HG03432 (cell line): ENCODE results near the gene SNRPD3.
"Not testable (repeated sequence)": the region's sequence is repeated elsewhere in the genome, so short reads cannot be mapped to it uniquely, and the experiment has no call there.

ENCODE experiments used
- ATAC-seq: cut with Tn5 transposase; IDR thresholded peaks from one replicate; pipeline ENCODE4 v1.9.1; 2021; ENCODE audit warnings: mild to moderate bottlenecking, moderate library complexity; ENCODE audit not compliant: unreplicated experiment

SNRPD3 gene

DNA sequence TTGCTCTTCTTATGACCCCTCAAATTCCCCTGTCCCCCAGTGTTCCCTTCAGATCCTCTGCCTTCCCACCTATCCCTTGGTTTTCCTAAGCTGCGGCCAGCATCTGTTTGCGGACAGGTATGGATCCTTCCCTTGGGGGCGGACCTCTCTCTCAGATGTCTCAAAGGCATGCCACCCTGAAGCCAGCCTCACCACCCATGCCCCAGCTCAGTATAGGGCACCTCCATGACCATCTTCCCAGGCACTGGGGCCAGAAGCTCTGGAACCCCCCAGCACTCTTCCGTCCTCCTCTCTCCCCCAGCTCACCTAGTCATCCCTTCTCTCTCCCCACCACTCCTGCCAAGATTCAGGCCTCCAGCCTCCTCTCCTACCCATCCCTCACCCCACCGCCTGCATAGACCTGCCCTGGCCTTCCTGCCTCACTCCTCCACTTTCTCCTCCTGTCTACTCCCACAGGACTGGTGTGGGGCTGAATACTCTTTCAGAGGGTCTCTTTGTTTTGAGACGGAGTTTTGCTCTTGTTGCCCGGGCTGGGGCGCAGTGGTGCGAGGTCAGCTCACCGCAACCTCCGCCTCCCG is 34.9 kb downstream of the SNRPD3 start:
- ATAC-seq: no peak

DNA sequence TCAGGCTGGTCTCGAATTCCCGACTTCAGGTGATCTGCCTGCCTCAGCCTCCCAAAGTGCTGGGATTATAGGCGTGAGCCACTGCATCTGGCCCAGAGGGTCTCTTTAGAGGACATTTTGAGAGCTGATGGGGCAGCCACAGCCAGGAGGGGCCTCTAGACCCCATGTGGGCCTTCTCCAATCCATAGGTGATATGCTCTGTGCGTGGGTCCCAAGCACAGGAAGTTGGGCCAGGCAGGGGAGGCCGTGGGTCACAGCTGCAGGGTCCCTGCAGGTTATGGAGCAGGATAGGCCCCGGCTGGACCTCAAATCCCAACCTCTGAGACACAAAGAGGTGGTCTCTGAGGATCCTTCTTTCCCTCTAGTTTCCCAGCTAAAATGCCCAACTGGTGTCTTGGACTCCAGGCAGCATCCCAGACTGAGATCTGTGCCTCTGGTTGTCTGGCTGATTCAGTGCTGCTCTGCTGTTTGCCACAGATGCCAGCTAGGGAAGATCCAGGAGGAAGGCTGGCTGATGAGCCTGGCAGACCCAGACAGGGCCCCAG is 35.6 kb downstream of the SNRPD3 start:
- no peak for ATAC-seq

GRCh38 chr22:24592058-24592850 is 36.5 kb downstream of the SNRPD3 start:
- peak; percentile 11 for ATAC-seq

DNA sequence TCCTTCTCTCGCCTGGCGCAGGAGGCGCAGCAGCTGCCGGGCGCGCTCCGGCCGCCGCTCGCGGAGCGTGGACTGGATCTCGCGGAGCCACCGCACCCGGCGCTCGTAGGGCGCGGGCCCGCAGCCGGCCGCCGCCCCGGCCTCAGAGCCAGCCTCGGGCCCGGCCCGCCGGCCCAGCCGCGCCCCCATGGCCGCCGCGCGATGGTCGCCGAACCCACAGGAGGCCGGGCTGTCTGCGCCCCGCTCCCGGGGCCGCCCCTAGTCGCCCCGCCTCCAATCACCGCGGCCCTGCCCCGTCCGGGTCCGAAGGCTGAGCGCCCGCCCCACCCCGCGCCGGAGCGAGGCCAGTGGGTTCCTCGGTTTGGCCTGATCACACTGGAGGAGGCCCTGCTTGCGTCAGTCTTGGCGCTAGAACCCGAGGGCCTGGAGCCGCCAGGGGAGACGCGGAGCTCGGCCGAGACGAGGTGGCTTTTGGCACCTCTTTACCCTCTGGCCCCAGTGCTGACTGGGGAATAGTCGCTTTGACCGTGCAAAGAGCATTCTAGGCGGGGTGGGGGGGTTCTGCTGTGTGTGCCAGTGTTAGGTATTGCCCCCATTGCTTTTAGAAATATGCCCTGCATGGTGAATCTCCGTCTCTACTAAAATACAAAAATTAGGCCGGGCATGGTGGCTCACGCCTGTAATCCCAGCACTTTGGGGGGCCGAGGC is 37.2 kb downstream of the SNRPD3 start, which contains the start of gene LRRC75B:
Gene LRRC75B, minus strand, starts transcription at position 223 of the 708 bp plus-strand sequence. Its CDS starts 34 bp downstream, at position 189.
- peak; percentile 77 for ATAC-seq

DNA sequence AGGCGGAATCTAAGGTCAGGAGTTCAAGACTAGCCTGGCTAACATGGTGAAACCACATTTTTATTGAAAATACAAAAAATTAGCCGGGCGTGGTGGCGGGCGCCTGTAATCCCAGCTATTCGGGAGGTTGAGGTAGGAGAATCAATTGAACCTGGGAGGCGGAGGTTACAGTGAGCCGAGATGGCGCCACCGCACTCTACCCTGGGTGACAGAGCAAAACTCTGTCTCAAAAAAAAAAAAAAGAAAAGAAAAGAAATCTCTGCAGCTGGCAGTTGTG is 37.7 kb downstream of the SNRPD3 start:
- not testable (repeated sequence) for ATAC-seq

DNA sequence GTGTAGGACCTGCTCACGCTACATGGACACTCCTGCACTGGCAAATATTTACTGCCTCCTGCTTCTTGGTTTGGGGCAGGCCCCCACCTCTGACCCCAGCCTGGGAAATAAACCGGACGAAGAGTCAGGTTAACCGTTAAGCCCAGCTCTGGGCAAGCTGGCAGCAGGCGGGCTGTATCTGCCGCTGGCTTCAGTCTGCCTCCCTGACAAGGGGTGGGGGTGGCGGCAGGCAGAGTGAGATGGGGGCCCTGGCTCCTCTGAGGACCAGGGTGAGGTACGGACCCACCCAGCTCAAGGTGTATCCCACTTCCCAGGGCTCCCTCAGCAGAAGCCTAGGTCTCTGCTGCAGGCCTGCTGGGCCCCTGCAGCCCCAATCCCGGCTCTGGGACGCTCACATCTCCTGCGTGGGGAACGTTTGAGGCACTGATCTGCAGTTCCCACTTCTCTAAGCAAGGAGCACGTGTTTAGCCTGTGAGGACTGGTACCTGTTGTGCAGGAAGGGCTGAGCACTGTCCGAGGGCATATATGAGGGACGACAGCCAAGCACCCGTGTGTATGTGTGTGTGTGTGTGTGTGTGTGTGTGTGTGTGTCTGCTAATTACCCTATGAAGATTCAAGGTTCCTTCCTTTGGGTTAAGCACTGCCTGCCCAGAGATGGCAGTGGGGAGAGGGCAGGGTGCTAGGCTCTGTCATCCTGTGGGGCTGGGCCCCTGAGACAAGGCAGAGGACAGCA is 38.2 kb downstream of the SNRPD3 start:
- ATAC-seq: no peak

- ATAC-seq: no peak
These were observed 38.8 kb downstream of the SNRPD3 start for GRCh38 chr22:24594569-24595120.

GRCh38 chr22:24595228-24595627 is 39.4 kb downstream of the SNRPD3 start:
- ATAC-seq: no peak

DNA sequence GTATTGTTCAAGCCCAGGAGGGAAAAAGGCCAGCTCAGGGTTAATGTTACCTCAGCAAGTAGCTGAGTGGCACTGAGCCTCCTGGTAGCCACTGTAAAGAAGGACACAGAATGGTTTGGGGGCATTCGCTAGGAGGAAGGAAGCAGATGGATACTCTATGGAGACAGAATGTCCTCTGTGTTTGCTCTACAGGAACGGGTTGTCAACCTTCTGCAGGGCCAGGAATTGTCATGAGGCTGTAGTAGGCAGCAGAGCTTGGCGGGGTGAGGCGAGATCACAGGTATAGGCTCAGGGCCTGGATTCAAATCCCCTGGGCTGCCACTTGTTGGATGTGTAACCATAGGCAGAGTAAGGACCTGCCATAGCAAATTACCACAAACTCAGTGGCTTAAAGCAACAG is 40.1 kb downstream of the SNRPD3 start:
- ATAC-seq: no peak

DNA sequence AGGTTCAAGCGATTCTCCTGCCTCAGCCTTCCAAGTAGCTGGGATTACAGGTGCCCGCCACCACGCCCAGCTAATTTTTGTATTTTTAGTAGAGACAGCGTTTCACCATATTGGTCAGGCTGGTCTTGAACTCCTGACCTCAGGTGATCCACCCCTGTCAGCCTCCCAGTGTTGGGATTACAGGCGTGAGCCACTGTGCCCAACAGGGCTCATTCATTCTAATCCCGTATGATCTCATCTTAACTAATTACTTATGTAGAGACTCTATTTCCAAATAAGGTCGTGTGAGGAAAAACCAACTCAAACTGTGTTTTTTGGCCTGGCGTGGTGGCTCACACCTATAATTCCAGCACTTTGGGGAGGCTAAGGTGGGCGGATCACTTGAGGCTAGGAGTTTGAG is 41.3 kb downstream of the SNRPD3 start:
- ATAC-seq: not testable (repeated sequence)

GRCh38 chr22:24599514-24599913 is 43.7 kb downstream of the SNRPD3 start:
- ATAC-seq: no peak

DNA sequence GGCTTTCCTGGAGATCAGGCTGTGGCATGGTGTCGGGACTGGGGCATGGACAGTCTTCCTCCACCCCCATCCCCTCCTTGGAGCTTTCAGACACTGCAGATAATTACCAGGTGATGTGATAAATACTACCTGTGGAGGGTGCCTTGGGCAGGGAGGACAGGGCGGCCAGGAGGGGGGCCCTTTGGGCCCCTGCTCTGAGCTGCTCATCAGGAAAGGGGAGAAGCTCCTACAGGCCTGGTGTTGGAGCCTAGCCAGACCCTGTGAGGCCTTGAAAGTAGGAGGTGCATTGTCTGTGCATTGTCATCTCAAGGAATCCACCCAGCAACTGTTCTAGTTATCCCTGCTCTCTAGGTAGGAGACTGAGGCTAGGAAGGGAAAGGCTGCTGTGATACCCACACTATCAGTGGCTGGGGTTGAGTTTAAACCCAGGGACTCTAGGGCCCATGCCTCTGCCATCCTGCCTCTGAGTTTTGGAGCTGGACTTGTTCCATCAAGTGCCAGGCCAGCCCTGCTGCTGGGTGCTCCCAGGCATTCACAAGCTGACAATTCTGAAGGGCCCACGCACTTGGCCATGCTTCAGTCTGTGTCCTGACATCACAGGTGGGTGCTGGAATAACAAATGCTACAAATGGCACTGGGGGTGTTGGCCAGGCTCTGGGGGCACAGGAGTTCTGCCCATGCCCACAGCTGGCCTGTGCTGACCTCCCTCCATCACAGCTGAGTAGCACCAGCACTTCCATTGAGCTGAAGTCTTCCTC is 44.3 kb downstream of the SNRPD3 start:
- not testable (repeated sequence) for ATAC-seq

GRCh38 chr22:24601217-24602104 is 45.7 kb downstream of the SNRPD3 start:
- ATAC-seq: no peak

DNA sequence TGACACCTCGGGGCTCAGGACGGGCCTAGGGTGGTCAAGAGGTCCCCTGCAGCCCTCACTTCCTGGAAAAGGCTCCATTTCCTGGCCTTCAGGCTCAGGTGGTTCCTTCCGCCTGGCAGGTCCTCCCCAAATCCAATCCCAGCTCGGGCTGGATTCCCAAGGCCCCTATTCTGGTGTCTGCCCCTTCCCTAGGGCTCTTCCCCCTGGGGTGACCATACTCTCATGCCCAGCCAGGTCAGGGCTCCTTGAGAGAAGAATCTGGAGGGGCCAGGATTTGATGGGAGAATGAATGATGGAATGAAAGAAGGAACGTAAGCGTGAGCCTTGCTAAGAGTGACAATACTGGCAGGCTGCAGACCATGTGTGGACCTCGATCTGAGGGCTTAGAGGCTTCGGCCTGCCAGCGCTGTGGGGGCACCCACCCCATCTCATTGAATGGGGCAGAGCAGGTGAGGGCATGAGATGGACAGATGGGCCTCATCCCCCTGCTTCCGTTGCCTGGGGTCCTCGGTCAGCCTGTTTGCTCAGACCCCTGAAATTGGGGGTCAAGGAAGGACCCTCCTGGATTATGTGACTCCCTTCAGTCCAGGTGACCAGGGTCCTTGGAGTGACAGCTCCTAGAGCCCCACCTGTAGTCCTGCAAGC is 46.4 kb downstream of the SNRPD3 start:
- not testable (repeated sequence) for ATAC-seq

DNA sequence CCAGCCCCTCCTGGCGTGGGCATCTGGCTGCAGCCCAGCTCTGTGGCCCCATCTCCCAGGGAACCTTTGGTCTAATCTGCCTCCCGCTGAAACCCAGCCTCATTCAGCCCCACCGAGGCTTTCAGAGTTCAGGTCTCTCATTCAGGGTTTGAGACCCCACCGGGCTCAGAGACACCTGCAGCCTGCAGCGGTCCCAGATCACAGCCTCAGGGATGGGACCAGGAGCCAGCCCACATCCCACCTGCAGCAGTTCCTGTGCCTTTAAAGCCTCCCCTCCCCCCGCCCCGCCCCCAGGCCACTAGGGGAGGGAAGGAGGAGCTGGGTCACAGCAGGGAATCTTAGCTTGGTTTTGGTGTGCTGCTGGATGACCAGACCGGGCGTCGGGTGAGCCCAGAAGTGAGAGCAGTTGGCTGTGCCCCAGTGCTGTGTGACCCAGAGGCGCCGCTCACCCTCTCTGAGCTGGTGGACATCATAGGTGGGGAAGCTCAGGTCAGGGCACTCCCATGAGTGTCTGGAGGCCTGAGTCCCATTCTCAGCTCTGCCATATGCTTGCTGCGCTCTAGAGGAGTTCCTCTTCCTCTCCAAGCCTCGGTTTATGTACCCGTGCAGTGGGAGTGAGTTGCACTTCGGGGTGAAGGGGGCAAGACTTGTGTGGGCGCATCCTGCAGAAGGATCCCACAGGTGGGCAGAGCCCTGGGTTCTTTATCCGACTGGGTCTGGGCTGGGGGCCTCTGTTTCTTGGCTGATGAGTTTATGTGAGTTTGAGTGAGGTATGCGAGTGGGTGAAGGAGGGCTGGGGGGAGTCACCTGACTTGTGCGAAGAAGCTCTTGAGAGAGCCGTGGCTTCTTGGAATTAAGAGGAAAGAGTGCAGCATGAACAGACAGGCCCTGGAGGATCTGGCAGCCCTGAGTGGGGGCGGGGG is 47.3 kb downstream of the SNRPD3 start, which contains the start of gene GGT1:
Gene GGT1, plus strand, starts transcription at position 347 of the 923 bp plus-strand sequence. CDS start 7,889 bp downstream, outside the sequence.
- ATAC-seq: not testable (repeated sequence)

- not testable (repeated sequence) for ATAC-seq
These were observed 48.2 kb downstream of the SNRPD3 start for GRCh38 chr22:24603770-24604629.
